Measurements from ENCODE around the gene TM9SF4. TPM values are rescaled to one million over a fixed set of nuclear protein-coding genes. Genes with fewer than 3 reads are reported as not detected.

The TM9SF4 gene
- total RNA-seq, 2 experiments from 2014 or later: 37.9 to 39.1 TPM

GRCh38 chr20:32203356-32204204, 94.1 kb downstream of the TM9SF4 start:
- Mint-ChIP-seq H3K36me3 (ENCODE audit: low read depth) (peaks cover 82% of the 10 kb centered on the region), H3K27ac (peak overlapping the region; percentile 98), H3K9me3 (no peaks in the 10 kb centered on the region), H3K4me3 (peak overlapping the region; percentile 99), H3K27me3 (ENCODE audit: low read depth) (no peaks in the 10 kb centered on the region), H3K4me1 (ENCODE audit: low read depth) (peaks cover 72% of the 10 kb centered on the region)
- DNase-seq: peak; percentile 74
- intact Hi-C loops (cut with micrococcal nuclease): loop anchor here (1.0 to 5.0 kb wide), 7 partner anchors 29 to 304 kb away; partner anchors contain the start of genes ASXL1 and KIF3B
- CTCF ChIA-PET: interaction anchor here (0.8 to 1.4 kb wide), 2 partner anchors 15 to 82 kb away, joined by 3 to 4 read pairs; no protein-coding TSS in a partner anchor

- CTCF ChIA-PET: interaction anchor here (0.8 to 1.4 kb wide), 3 partner anchors 16 to 155 kb away, joined by 3 to 4 read pairs (median 3); no protein-coding TSS in a partner anchor
- peaks cover 72% of the 10 kb centered on the region for H3K4me1 Mint-ChIP-seq (ENCODE audit: low read depth)
- peak; percentile 93 for DNase-seq
- H3K9me3 Mint-ChIP-seq: no peaks in the 10 kb centered on the region
- peak overlapping the region; percentile 98 for H3K27ac Mint-ChIP-seq
- intact Hi-C loops (cut with micrococcal nuclease): loop anchor here (1.0 to 5.0 kb wide), 7 partner anchors 28 to 303 kb away; partner anchors contain the start of genes ASXL1 and KIF3B
- peaks cover 81% of the 10 kb centered on the region for H3K36me3 Mint-ChIP-seq (ENCODE audit: low read depth)
- H3K4me3 Mint-ChIP-seq: peak overlapping the region; percentile 99
- H3K27me3 Mint-ChIP-seq (ENCODE audit: low read depth): no peaks in the 10 kb centered on the region
These were observed 94.9 kb downstream of the TM9SF4 start for GRCh38 chr20:32204205-32205109.

GRCh38 chr20:32205110-32205842, 95.8 kb downstream of the TM9SF4 start:
- H3K4me1 Mint-ChIP-seq (ENCODE audit: low read depth): peaks cover 72% of the 10 kb centered on the region
- H3K27me3 Mint-ChIP-seq (ENCODE audit: low read depth): no peaks in the 10 kb centered on the region
- CTCF ChIA-PET: interaction anchor here (0.6 to 1.4 kb wide), 6 partner anchors 26 to 320 kb away, joined by 3 to 5 read pairs (median 3); no protein-coding TSS in a partner anchor
- H3K9me3 Mint-ChIP-seq: no peaks in the 10 kb centered on the region
- H3K36me3 Mint-ChIP-seq (ENCODE audit: low read depth): peaks cover 80% of the 10 kb centered on the region
- DNase-seq: no peak
- H3K4me3 Mint-ChIP-seq: peak overlapping the region; percentile 99
- intact Hi-C loops (cut with micrococcal nuclease): no loop called here
- peak overlapping the region; percentile 98 for H3K27ac Mint-ChIP-seq

- Mint-ChIP-seq H3K4me1 (ENCODE audit: low read depth) (peaks cover 72% of the 10 kb centered on the region), H3K36me3 (ENCODE audit: low read depth) (peaks cover 81% of the 10 kb centered on the region), H3K9me3 (no peaks in the 10 kb centered on the region), H3K4me3 (peak overlapping the region; percentile 99), H3K27ac (peak overlapping the region; percentile 98), H3K27me3 (ENCODE audit: low read depth) (no peaks in the 10 kb centered on the region)
- CTCF ChIA-PET: interaction anchor here (0.6 to 0.9 kb wide), 4 partner anchors 25 to 319 kb away, joined by 3 to 5 read pairs (median 3); no protein-coding TSS in a partner anchor
- intact Hi-C loops (cut with micrococcal nuclease): no loop called here
- DNase-seq: no peak
These were observed 96.6 kb downstream of the TM9SF4 start for GRCh38 chr20:32205843-32206759.

- Mint-ChIP-seq H3K27ac (peak overlapping the region; percentile 98), H3K4me1 (ENCODE audit: low read depth) (peaks cover 70% of the 10 kb centered on the region), H3K9me3 (no peaks in the 10 kb centered on the region), H3K27me3 (ENCODE audit: low read depth) (no peaks in the 10 kb centered on the region), H3K4me3 (peak overlapping the region; percentile 99), H3K36me3 (ENCODE audit: low read depth) (peaks cover 79% of the 10 kb centered on the region)
- CTCF ChIA-PET: no interaction called here
- intact Hi-C loops (cut with micrococcal nuclease): loop anchor here (1.0 kb wide), 1 partner anchor 98 kb away; the partner anchor contains the start of gene TM9SF4
- no peak for DNase-seq
These were observed 97.5 kb downstream of the TM9SF4 start for GRCh38 chr20:32206760-32207625.

- peak within 1 kb of the TSS; percentile 98 for H3K27ac Mint-ChIP-seq
These were observed 98.3 kb downstream of the TM9SF4 start, which contains the start of the genes PLAGL2 and POFUT1 for GRCh38 chr20:32207626-32208498. Gene PLAGL2, minus strand, starts transcription at chr20:32207743. Its CDS starts 5,565 bp downstream, at chr20:32202178. Gene POFUT1, plus strand, starts transcription at chr20:32207880. Its CDS starts 62 bp downstream, at chr20:32207942.

GRCh38 chr20:32208499-32209154, 99.1 kb downstream of the TM9SF4 start:
- H3K27me3 Mint-ChIP-seq (ENCODE audit: low read depth): no peaks in the 10 kb centered on the region
- intact Hi-C loops (cut with micrococcal nuclease): no loop called here
- peak overlapping the region; percentile 89 for H3K4me3 Mint-ChIP-seq
- H3K36me3 Mint-ChIP-seq (ENCODE audit: low read depth): peaks cover 73% of the 10 kb centered on the region
- CTCF ChIA-PET: no interaction called here
- H3K9me3 Mint-ChIP-seq: no peaks in the 10 kb centered on the region
- H3K27ac Mint-ChIP-seq: peak overlapping the region; percentile 78
- no peak for DNase-seq
- peaks cover 58% of the 10 kb centered on the region for H3K4me1 Mint-ChIP-seq (ENCODE audit: low read depth)

More at GRCh38 chr20:32207626-32208498, 98.3 kb downstream of the TM9SF4 start, which contains the start of the genes PLAGL2 and POFUT1:
- H3K27me3 Mint-ChIP-seq (ENCODE audit: low read depth): no peaks in the 10 kb centered on the region
- peaks cover 79% of the 10 kb centered on the region for H3K36me3 Mint-ChIP-seq (ENCODE audit: low read depth)
- H3K4me3 Mint-ChIP-seq: peak within 1 kb of the TSS; percentile 99
- H3K9me3 Mint-ChIP-seq: no peaks in the 10 kb centered on the region
- H3K4me1 Mint-ChIP-seq (ENCODE audit: low read depth): peaks cover 65% of the 10 kb centered on the region
- intact Hi-C loops (cut with micrococcal nuclease): loop anchor here (1.0 kb wide), 1 partner anchor 99 kb away; the partner anchor contains the start of gene TM9SF4
- CTCF ChIA-PET: no interaction called here
- peak; percentile 92 for DNase-seq

- Mint-ChIP-seq H3K4me3 (peak overlapping the region; percentile 89), H3K4me1 (ENCODE audit: low read depth) (peaks cover 48% of the 10 kb centered on the region), H3K27ac (peak overlapping the region; percentile 78), H3K27me3 (ENCODE audit: low read depth) (no peaks in the 10 kb centered on the region), H3K9me3 (no peaks in the 10 kb centered on the region), H3K36me3 (ENCODE audit: low read depth) (peaks cover 71% of the 10 kb centered on the region)
- no peak for DNase-seq
- CTCF ChIA-PET: no interaction called here
- intact Hi-C loops (cut with micrococcal nuclease): no loop called here
These were observed 100.5 kb downstream of the TM9SF4 start for GRCh38 chr20:32209850-32210605.
